Glomerular visceral epithelial cell (primary cell): ENCODE measurements around the gene KLK3.

ENCODE experiments used
- DNase-seq: peaks from one replicate; pipeline ENCODE4 v3.0.0-alpha.2; 2016; ENCODE audit errors: extremely low spot score

KLK3 gene

GRCh38 chr19:50898018-50898417, 43.3 kb downstream of the KLK3 start:
- DNase-seq = no peak

GRCh38 chr19:50899569-50899968, 44.9 kb downstream of the KLK3 start:
- no peak for DNase-seq

DNA sequence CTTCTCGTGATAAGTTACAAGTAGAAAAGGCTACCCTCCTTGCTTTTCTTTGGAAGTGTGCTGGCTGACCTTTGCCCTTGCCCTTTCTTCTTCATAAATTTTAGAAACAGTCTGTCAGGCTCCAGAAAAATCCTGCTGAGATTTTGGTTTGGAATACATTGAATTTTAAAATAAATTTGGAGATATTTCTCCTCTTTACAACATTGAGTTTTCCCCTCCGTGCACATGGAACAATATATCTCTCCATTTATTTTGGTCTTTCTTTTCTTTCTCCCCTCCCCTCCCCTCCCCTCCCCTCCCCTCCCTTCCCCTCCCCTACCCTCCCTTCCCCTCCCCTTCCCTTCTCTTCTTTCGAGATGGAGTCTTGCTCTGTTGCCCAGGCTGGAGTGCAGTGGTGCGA, 47.9 kb downstream of the KLK3 start:
- DNase-seq = no peak

DNA sequence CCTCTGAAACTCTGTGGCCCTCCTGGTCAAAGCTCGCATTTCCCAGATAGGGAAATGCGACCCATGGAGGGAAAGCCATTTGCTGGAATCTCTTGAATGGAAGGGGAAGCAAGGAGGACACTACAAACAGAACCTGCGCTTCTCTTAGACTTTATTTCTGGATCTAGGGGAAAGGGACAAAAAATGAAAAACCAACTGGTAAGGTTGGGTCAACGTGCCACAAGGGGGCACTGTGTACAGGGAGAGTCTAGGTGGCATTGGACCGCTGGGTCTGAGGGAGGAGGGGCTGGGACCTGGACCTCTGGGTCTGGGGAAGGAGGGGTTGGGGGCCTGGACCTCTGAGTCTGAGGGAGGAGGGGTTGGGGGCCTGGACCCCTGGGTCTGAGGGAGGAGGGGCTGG, 51.5 kb downstream of the KLK3 start:
- DNase-seq = no peak

DNA sequence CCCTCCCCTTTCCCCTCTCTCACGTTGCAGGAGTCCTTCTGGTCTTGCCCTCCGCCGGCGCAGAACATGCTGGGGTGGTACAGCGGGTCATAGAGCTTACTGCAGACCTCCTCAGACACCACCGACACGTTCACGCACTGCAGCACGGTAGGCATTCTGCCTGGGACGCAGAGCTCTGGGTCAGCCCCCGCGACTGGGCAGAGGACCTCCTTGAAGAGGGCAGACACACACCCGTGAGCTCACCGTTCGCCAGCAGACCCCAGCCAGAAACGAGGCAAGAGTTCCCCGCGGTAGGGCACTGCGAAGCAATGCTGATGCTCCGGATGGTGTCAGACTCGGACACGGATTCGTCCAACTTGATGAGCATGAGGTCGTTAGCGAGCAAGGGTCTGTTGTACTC, 53.6 kb downstream of the KLK3 start:
- no peak for DNase-seq

GRCh38 chr19:50909240-50910070, 54.7 kb downstream of the KLK3 start:
- DNase-seq = no peak
